Activated B cell treated with CpG ODN at 0.5 μM for 24 hours (primary cell): ENCODE data around the gene ALX3. TPM values are rescaled to one million over a fixed set of nuclear protein-coding genes. Genes with fewer than 3 reads are reported as not detected.
A peak's percentile ranks its signal among the peaks of the same experiment; 100 is the strongest.

ENCODE experiments used
- ATAC-seq: fragments of 200-7000 bp; cut with Tn5 transposase; one replicate; pipeline ENCODE4 v1.10.0; 2021; ENCODE audit warnings: low read depth, mild to moderate bottlenecking, moderate library complexity
- CTCF ChIA-PET: fragments of 350-600 bp; sonication (Branson Sonifier 250); formaldehyde crosslinking; loops from one replicate; lab custom pipeline; 2021; ENCODE audit warnings: antibody characterized with exemption; lab: Charles Lee
- POLR2A ChIA-PET: fragments of 350-600 bp; sonication (Branson Sonifier 250); formaldehyde crosslinking; loops from one replicate; lab custom pipeline; 2021; ENCODE audit warnings: antibody characterized with exemption; lab: Charles Lee
- DNase-seq: peaks from one replicate; pipeline ENCODE4 v3.0.0; 2022
- H3K27ac Mint-ChIP-seq: one replicate; pipeline ENCODE4 v1.8.0; 2020; ENCODE audit warnings: mixed read lengths
- H3K27me3 Mint-ChIP-seq: one replicate; pipeline ENCODE4 v1.8.0; 2021; ENCODE audit warnings: mixed read lengths
- H3K36me3 Mint-ChIP-seq: one replicate; pipeline ENCODE4 v1.8.0; 2021; ENCODE audit warnings: low read depth, mixed read lengths
- H3K4me1 Mint-ChIP-seq: one replicate; pipeline ENCODE4 v1.8.0; 2021; ENCODE audit warnings: mixed read lengths
- H3K4me3 Mint-ChIP-seq: one replicate; pipeline ENCODE4 v1.8.0; 2020; ENCODE audit warnings: mild to moderate bottlenecking, mixed read lengths
- H3K9me3 Mint-ChIP-seq: one replicate; pipeline ENCODE4 v1.8.0; 2020; ENCODE audit warnings: mixed read lengths
- intact Hi-C: fragments of 100-400 bp; cut with micrococcal nuclease; formaldehyde crosslinking; loops from one replicate; pipeline ENCODE4 v1.15.1; 2024
- total RNA-seq: library from RNA; stranded (reverse); gene quantifications from 2 replicates; pipeline ENCODE4 v1.2.3, GENCODE V29; 2022
- TF ChIP-seq, protein P1 (sequence below): fragments of 200-600 bp; IDR thresholded peaks from one replicate; pipeline ENCODE4 v1.8.0; 2022; ENCODE audit warnings: antibody characterized with exemption, mild to moderate bottlenecking

ALX3 gene
- total RNA-seq, 1 donor from 2014 or later: not detected

- intact Hi-C loops: loop anchor here (1.0 kb wide), 3 partner anchors 18 to 77 kb away; no protein-coding TSS in a partner anchor
- H3K4me3 Mint-ChIP-seq: no peak overlapping the region
- peaks cover 13% of the 10 kb centered on the region for H3K27me3 Mint-ChIP-seq
- H3K27ac Mint-ChIP-seq: no peak overlapping the region
- peaks cover 16% of the 10 kb centered on the region for H3K4me1 Mint-ChIP-seq
- DNase-seq (peak; percentile 51), ATAC-seq (peak; percentile 88)
- ChIA-PET CTCF (interaction anchor here (0.6 to 6.7 kb wide), 11 partner anchors 8 to 95 kb away, joined by 3 to 78 read pairs (median 4); partner anchors contain the start of gene STRIP1), POLR2A (interaction anchor here (0.5 to 1.1 kb wide), 3 partner anchors 10 to 75 kb away, joined by 4 read pairs; partner anchors contain the start of gene STRIP1)
- H3K9me3 Mint-ChIP-seq: no peaks in the 10 kb centered on the region
- TF ChIP-seq, protein P1, sequence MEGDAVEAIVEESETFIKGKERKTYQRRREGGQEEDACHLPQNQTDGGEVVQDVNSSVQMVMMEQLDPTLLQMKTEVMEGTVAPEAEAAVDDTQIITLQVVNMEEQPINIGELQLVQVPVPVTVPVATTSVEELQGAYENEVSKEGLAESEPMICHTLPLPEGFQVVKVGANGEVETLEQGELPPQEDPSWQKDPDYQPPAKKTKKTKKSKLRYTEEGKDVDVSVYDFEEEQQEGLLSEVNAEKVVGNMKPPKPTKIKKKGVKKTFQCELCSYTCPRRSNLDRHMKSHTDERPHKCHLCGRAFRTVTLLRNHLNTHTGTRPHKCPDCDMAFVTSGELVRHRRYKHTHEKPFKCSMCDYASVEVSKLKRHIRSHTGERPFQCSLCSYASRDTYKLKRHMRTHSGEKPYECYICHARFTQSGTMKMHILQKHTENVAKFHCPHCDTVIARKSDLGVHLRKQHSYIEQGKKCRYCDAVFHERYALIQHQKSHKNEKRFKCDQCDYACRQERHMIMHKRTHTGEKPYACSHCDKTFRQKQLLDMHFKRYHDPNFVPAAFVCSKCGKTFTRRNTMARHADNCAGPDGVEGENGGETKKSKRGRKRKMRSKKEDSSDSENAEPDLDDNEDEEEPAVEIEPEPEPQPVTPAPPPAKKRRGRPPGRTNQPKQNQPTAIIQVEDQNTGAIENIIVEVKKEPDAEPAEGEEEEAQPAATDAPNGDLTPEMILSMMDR: peak; percentile 61
- no peaks in the 10 kb centered on the region for H3K36me3 Mint-ChIP-seq
Measured at GRCh38 chr1:110106013-110106941, 35.8 kb upstream of the ALX3 start.

DNA sequence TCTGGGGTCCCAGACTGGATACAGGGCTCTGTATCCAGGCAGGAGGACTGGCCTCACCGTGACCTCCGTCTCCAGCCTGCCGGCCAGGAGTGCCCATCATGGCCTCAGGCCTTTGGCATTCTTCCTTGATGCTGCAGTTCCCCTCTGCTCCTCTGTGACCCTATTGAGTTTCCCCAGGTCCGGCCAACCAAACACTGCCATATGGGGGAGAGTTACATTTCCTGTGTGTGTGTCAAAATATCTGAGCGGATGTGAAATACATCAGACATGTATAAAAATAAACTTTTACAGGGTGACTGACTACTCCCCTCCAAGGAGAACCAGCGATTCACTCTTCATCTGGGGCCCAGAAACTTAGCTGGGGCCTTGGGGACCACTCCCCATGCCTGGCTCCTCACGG is 31.6 kb upstream of the ALX3 start:
- H3K27me3 Mint-ChIP-seq: peaks cover 3% of the 10 kb centered on the region
- no peak overlapping the region for H3K4me3 Mint-ChIP-seq
- no peaks in the 10 kb centered on the region for H3K36me3 Mint-ChIP-seq
- TF ChIP-seq, protein P1: no peak
- POLR2A ChIA-PET: no interaction called here
- peaks cover 16% of the 10 kb centered on the region for H3K4me1 Mint-ChIP-seq
- intact Hi-C loops: loop anchor here (5.0 kb wide), 1 partner anchor 35 kb away; no protein-coding TSS in a partner anchor
- peak; percentile 42 for ATAC-seq
- DNase-seq: no peak
- H3K27ac Mint-ChIP-seq: peak overlapping the region; percentile 5
- H3K9me3 Mint-ChIP-seq: no peaks in the 10 kb centered on the region
- CTCF ChIA-PET: interaction anchor here (1.6 to 6.7 kb wide), 2 partner anchors 14 to 48 kb away, joined by 7 to 78 read pairs; no protein-coding TSS in a partner anchor

DNA sequence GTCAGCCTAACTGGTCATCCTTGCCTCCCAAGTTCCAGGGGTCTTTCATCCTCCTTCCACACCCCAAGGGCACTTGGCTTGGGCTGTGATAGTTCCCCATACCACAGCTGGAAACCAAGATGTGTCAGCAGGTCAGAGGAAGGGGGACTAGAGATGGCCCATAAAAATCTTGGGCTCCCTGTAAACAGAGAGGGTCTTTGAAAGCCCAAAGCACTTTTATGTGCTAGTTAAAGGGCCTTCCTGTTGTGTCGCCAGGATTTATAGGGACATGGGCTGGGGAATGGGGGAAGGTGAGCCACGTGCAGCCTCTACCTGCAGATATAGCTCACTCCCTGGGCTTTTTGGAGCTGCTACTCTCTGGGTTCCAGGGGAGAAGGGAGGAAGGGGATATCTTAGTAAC is 29.9 kb upstream of the ALX3 start:
- ChIA-PET CTCF (no interaction called here), POLR2A (no interaction called here)
- peaks cover 9% of the 10 kb centered on the region for H3K27me3 Mint-ChIP-seq
- H3K9me3 Mint-ChIP-seq: no peaks in the 10 kb centered on the region
- H3K4me1 Mint-ChIP-seq: peaks cover 16% of the 10 kb centered on the region
- DNase-seq (no peak), ATAC-seq (no peak)
- intact Hi-C loops: loop anchor here (5.0 kb wide), 1 partner anchor 33 kb away; no protein-coding TSS in a partner anchor
- H3K36me3 Mint-ChIP-seq: no peaks in the 10 kb centered on the region
- TF ChIP-seq, protein P1: no peak
- H3K4me3 Mint-ChIP-seq: no peak overlapping the region
- no peak overlapping the region for H3K27ac Mint-ChIP-seq

DNA sequence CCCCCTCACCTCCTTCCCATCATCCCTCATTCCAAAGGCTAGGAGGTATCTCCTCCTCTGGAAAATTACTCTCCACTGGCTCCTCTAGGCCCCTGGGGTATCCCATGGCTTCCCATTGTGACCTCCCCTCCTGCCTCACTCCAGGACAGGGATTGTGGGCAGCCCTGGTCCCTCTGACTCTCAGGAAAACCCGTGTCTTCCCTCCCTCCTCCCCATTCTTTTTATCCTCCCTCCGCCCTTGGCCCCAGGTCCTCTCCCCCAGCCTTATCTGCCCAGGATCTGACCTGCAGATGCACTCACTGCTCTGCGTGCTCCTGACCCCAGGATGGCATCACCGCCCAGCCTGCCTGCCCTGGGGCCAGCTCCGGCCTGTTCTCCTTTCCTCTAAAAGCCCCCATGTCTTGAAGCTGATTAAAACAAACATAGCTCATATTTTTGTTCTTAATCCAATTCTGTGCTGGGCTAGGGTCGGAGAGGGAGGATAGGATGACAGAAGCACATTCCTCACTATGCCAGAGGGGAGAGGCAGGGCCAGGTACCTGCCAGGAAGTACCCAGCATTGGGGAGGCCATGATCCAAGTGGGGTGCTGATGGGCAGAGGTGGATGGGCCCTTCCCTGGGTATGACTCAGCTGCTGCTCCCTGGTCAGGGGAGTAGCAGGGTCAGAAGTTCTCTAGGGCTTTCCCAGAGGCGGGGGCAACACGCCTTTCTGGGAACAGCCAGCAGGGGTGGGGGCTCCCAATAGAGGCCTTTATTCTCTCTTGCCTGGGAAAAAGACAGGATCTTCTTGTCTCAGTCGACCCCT is 28.0 kb upstream of the ALX3 start:
- ChIA-PET POLR2A (no interaction called here), CTCF (interaction anchor here (0.9 kb wide), 1 partner anchor 8 kb away, joined by 3 read pairs; no protein-coding TSS in a partner anchor)

More for the DNA sequence above, 28.0 kb upstream of the ALX3 start:
- ATAC-seq (no peak), DNase-seq (no peak)
- Mint-ChIP-seq H3K4me1 (peaks cover 16% of the 10 kb centered on the region), H3K36me3 (no peaks in the 10 kb centered on the region), H3K9me3 (no peaks in the 10 kb centered on the region), H3K27ac (no peak overlapping the region), H3K27me3 (peaks cover 15% of the 10 kb centered on the region), H3K4me3 (no peak overlapping the region)
- TF ChIP-seq, protein P1: no peak
- intact Hi-C loops: no loop called here
